Hematopoietic multipotent progenitor cell treated with erythropoietin and hydrocortisone succinate and interleukin-3 and kit ligand, for 17 days (in vitro differentiated cells): Measurements from ENCODE around the gene NLGN1.

Source experiments
- DNase-seq: peaks from one replicate; pipeline ENCODE4 v3.0.0-alpha.2; 2015; ENCODE audit warnings: low spot score

The NLGN1 gene

DNA sequence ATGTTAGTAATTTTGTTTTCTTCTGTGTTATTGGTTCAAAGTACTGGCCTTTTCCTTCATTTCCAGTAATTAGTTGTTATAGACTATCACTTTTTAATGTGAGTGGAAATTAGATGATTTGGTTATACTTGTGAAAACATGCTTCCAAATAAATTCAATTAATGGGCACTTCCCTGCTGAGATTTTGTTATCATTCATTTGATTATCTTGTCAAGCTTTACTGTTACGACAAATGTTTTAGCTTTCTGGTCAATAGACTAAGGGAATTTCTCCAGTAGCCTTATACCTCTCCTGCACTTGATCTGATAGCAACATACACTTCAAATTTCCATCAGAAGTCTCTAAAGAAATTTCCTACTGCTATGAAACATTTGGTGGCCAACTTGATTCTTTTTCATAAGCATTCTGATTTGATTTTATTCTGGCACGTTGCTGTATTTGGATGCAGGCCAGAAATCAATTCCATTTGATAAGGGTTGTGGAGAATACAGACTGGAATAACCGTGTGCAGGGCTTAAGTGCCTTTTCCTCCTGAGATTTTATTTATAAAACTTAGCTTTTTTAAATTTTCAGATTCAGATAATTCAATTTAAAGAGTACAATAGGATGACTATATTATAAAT, 887.8 kb downstream of the NLGN1 start:
- DNase-seq = no peak

GRCh38 chr3:174287705-174288104, 890.2 kb downstream of the NLGN1 start:
- no peak for DNase-seq

DNA sequence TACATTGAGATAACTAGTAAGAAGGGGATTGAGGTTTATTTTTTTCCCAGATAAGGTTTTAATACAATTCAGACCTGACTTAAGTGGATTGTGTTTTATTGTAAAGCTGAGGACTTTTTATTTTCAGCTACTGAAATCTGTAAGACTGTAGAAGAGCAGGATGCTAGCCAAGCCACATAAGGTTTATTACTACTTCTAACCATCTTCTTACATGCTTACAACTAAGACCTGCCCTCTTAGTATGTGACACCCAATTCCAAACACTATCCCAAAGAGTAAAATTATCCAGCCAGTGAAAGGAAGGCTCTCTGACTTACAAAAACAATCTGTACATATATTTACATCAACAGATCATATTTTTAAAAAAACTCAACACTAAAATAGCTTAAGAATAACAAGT, 897.1 kb downstream of the NLGN1 start:
- no peak for DNase-seq

DNA sequence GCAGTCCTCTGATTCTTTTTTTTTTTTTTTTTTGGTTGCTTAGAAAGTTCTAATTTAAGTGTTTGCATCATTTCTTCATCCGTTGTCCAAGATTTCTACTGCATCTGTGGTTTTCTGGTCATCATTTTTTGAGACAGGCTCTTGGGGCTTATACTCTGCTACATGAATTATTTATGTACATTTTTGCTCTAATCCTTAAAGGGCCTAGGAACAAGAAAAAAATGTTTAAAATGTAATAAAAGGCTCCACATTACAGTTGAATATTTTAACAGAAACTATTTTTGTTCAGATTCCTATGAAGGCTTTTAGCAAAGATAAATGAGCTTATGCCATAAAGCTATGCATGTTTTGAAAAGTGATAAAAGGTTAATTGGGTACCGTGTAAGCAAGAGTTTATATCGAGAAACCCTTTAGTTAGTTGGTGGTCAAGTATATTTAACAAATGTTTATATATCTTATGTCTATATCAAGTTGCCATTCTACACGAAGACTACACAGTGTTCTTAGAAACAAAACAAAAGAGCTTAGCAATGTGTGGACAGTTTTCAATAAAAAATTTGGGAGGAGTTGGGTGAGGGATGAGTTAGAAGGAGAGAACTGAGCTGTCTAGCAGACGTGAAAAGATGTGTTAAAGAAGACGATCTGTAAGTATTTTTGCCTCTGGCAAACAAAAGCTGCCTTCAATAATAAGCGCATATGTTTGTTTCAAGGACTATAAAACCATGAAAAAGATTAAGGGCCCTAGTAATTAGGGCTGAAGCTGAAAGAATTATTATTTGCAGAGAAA, 898.0 kb downstream of the NLGN1 start:
- no peak for DNase-seq

GRCh38 chr3:174302746-174303315, 905.3 kb downstream of the NLGN1 start:
- no peak for DNase-seq

DNA sequence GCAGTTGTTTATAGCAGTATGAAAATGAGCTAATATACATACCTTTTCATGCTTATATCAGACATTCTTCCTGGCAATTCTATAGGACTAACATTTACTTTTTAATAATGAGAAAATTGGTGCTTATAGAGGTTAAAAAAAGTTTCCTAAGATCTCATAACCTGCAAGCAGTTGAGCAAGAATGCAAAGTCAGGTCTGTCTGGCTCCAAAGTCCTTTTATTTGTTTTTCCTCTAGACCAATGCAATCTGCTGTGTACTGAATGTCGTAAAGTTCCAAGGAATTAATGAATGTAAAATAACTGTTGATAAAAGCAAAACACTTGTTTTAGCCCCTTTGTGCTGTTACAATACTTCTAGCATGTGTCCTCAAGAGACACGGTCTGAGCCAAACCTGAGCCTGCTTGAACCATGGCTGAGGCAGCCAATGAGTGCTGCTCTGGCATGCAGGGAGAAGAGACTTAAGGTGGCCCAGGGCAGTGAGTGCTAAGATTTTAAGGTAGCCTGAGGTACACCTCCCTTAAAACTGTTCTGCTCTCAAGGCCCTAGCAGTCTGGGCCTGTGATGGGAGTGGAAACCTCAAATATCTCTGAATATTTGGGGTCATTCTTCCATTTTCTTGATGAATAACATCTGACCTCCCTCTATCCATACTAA, 906.5 kb downstream of the NLGN1 start:
- DNase-seq = no peak

DNA sequence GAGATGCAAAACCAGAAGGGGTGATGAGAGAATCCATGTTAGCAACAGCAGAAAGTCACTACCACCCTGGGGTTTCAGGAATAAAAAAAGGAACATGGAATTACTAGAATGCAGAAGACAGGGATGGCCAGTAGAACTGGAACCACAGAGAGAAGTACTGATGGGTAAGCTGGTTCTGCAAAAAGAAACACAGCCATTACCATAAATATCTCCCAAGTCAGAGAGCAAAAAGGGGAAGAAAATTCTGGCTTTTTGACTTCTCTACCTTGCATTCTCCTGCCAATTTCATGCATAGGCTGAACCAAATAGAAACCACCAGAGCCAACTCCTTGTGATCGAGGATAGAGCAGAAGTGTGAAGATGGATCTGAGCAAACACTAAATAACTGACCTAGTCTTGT, 911.2 kb downstream of the NLGN1 start:
- no peak for DNase-seq

- no peak for DNase-seq
Measured at GRCh38 chr3:174310475-174310983, 913.0 kb downstream of the NLGN1 start.

- no peak for DNase-seq
Measured at GRCh38 chr3:174315225-174315624, 917.7 kb downstream of the NLGN1 start.

DNA sequence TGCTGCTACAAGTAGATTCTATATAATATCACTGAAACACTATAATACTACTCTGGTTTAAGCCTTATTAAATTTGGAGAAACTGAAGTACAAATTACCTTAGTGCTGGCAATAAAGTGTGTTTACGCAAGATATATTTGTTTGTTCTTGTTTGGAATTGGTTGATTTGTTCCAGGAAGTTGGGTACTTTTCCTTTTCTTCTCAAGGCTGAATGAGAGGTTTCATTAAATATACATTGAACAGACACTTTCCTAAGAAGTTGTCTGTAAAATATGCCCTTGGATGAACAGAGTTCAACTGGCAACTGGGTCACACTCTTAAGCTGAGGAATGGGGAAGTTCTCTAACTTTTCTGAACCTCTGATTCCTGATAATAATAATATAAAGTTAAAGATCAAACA, 919.5 kb downstream of the NLGN1 start:
- DNase-seq = no peak

- no peak for DNase-seq
Measured at GRCh38 chr3:174318181-174318580, 920.6 kb downstream of the NLGN1 start.

DNA sequence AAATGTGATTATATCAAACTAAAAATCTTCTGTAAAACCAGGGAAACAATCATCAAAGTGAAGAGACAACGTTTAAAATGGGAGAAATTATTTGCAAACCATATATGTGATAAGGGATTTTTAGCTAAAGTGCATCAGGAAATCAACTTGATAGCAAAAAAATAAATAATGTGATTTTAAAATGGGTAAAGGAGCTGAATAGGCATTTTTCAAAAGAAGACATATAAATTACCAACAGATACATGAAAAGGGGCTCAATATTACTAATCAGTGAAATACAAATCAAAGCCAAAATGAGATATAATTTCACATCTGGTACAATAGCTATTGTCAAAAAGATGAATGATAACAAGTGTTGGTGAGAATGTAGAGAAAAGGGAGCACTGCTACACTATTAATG, 924.0 kb downstream of the NLGN1 start:
- no peak for DNase-seq

- no peak for DNase-seq
Measured at GRCh38 chr3:174322789-174323188, 925.2 kb downstream of the NLGN1 start.

GRCh38 chr3:174325171-174325570, 927.6 kb downstream of the NLGN1 start:
- DNase-seq = no peak

- no peak for DNase-seq
Measured at GRCh38 chr3:174325834-174326700, 928.5 kb downstream of the NLGN1 start.

DNA sequence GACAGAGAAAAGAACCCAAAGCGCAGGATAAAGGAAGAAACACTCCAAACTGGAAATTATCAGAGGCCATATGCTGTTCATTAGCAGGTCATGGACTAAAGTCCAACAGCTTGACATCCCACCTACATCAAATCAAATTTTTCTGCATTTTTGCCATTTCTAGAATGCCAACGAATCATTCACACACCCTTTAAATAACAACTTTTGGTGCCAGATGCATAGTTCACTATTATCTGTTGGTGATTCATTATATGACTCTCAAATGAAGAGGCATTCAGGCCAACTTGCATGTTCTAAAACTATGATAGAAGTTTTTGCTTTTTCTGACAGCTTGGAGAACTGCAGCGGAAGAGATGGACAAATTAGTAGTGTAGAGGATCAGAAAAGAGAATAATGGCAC, 931.8 kb downstream of the NLGN1 start:
- DNase-seq = no peak

DNA sequence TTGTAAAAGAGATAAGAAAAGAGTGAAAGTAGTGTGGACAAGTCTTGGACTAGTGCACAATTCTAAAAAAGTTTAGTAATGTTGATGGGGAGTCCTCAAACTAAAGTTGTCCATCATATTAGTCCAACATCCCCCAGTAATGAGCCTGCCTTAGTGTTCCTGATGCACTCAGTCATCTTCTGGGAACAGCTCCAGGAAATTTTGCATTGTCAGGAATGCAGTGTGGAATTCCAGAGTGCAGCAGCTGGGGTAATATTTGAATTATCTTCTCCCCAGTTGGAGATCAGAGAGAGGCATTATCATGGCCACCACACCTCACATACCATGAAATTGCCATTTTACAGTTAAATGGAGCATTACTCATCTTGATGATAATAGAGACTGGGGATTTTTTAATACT, 932.8 kb downstream of the NLGN1 start:
- DNase-seq = no peak

DNA sequence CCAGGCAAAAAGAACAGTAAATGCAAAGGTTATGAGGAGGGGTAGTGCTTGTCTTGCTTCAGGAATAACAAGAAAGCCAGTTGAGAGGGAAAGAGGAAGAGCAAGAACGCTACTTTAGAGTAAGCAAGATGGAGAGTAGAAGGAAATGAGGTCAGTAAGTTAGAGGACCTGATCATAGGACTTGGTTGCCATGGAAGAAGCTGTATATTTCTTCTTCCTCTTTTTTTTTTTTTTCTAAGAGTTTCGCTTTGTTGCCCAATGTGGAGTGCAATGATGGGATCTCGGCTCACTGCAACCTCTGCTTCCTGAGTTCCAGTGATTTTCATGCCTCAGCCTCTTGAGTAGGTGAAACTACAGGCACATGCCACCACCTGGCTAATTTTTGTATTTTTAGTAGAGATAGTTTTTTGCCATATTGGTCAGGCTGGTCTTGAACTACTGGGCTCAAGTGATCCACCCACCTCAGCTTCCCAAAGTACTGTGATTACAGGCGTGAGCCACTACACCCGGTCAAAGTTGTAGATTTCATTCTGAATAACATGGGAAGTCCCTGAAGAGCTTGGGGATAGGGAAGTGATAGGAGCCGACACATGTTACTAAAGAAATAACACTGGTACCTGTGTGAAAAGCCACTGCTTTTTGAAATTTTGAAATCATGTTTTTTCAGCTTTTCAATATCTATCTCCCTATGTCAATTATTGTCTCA, 933.7 kb downstream of the NLGN1 start:
- DNase-seq = no peak

GRCh38 chr3:174332391-174332790, 934.8 kb downstream of the NLGN1 start:
- no peak for DNase-seq

DNA sequence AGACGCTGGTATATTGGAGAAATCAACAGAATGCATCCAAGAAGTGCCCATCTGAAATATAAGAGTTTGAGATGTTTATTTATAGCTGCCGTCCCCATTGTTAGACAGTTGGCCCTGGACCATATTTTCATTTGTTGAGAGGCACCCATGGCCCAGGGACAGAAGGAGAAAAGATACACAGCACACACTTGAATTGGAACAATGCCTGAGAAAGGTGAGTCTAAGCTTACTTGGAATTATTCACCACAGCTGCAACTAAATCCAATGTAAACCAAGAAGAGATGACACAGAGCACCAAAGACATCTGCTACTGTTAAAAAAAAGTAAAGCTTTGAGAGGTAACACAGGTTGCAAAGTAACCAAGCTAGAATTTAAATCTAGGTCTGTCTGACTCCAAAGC, 936.1 kb downstream of the NLGN1 start:
- no peak for DNase-seq

DNA sequence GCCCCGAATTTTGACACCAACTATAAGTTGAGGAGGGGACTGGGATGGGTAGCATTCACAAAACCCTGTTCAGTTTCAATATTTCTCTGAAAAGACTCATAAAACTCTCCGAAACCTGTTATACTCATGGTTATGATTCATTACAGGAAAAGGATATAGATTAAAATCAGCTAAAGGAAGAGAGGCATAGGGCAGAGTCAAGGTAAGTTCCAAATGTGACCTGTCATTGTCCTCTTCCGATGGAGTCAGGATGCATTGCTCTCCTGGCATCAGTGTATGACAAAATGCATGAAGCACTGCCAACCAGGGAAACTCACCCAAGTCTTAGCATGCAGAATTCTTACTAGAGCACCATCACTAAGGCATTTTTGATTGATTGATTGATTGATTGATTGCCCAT, 936.6 kb downstream of the NLGN1 start:
- no peak for DNase-seq
